GM18508 (cell line): ENCODE measurements around the gene STX4.
A peak's percentile ranks its signal among the peaks of the same experiment; 100 is the strongest.

Experiments used
- ATAC-seq: cut with Tn5 transposase; IDR thresholded peaks from one replicate; pipeline ENCODE4 v1.9.1; 2021; ENCODE audit warnings: moderate number of reproducible peaks; ENCODE audit not compliant: insufficient read depth, unreplicated experiment

STX4 gene, protein sequence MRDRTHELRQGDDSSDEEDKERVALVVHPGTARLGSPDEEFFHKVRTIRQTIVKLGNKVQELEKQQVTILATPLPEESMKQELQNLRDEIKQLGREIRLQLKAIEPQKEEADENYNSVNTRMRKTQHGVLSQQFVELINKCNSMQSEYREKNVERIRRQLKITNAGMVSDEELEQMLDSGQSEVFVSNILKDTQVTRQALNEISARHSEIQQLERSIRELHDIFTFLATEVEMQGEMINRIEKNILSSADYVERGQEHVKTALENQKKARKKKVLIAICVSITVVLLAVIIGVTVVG

DNA sequence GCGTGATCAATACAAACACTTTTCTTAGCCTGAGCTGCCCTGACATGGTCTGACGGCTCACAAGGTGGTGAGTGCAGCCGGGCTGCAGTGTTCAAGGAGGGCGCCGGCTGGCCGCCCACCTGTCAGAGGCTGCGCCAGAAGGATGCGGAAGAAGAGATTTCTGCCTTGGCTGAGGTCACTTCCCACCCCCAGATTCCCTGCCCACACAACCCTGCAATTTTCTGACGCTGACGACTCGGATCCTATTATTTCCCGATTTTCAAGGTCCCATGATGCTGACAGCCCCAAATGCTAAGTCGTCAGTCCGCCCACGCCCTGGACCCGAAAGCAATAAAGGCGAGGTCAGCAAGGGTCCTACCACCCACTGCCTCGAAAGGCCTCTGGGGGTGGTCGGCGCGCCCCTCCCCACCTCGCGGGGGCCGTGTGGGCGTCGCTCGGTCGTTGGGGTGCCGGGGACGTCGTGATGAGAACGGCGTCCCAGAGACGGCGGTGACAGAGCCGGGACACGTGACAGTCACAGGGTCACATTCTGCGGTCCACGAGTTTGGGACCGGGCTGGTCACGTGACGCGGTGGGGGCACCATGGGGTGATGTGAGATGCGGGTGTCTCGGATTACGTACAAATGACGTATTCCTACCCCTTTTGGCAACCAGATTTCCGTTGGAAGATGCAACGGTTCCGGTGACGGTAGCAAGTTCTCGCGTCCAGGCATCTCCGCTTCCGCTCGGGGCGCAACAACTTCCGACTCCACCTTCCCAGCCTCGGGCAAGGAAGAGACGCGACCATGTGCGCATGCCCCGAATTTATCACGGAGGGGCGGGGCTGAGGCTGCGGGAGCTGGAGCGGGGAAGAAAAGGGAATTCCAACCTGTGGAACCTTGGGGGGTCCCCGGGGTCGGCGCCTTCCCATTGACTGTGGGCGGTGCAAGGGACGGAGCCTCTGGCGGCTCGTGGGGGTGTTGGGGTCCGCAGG is at the start of gene STX4:
STX4 (plus strand) TSS at position 823 of the 973 bp plus-strand sequence. CDS start 248 bp downstream, outside the sequence.
- ATAC-seq = peak; percentile 55

DNA sequence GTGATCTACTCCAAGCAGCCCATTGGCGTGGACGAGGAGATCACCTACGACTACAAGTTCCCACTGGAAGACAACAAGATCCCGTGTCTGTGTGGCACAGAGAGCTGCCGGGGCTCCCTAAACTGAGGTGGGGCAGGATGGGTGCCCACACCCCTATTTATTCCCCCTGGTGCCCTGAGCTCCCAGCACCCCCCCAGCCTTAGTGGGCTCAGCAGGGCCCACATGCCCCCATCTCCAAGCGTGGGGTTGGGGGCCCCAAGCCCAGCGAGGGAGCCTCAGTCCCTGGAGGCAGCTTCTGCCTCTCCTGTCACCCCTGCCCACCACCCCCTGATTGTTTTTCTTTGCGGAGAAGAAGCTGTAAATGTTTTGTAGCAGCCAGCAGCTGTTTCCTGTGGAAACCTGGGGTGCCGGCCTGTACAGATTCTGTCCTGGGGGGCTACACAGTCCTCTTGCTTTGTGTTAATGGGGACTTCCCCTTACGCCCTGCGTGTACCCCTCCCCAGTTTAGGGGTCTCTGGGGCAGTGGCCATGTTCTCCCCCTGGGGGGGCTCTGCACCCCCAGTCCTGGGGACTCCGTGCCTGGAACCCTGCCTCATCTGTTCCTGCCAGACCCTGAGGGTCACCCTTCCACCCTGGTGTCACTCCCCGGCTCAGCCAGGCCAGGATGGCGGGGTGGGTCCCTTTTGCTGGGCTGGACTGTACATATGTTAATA is 49.3 kb upstream of the STX4 start:
- no peak for ATAC-seq

DNA sequence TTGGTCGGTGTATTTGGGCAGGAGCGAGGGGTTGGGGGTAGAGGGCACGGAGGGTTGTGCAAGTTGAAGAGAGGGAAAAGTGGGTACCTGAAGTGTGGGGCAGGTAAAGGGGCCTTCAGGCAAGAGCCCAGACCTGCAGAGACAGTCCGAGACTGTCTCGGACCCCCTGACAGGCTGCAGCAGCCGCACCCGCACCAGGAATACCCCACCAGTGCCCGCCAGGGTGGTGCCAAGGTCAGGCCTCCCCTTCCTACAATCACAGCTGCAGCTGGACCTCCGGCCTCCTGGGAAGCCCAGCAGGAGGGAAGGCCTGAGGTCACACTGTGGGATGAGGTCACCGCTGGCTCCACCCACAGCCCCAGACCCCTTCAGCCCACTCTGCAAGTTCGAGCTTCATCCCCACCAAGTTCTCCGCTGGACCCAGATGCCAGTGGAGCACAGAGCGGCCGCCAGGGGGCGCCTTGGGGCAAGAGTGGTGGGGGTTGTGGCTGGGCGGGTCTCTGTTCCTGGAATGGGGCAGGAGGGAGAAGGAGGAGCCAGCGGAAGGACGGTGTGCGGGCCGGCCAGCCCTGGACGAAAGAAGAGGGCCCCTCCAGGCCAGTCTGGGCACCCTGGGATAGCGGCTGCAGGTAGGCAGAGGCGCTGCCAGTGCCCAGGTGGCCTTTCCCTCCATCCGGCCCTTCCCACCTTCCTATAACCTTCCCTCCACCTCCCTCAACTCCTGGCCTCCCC is 48.5 kb upstream of the STX4 start, which contains the start of gene HSD3B7:
HSD3B7 (plus strand) TSS at position 539 of the 732 bp plus-strand sequence. CDS start 452 bp downstream, outside the sequence.
- no peak for ATAC-seq

DNA sequence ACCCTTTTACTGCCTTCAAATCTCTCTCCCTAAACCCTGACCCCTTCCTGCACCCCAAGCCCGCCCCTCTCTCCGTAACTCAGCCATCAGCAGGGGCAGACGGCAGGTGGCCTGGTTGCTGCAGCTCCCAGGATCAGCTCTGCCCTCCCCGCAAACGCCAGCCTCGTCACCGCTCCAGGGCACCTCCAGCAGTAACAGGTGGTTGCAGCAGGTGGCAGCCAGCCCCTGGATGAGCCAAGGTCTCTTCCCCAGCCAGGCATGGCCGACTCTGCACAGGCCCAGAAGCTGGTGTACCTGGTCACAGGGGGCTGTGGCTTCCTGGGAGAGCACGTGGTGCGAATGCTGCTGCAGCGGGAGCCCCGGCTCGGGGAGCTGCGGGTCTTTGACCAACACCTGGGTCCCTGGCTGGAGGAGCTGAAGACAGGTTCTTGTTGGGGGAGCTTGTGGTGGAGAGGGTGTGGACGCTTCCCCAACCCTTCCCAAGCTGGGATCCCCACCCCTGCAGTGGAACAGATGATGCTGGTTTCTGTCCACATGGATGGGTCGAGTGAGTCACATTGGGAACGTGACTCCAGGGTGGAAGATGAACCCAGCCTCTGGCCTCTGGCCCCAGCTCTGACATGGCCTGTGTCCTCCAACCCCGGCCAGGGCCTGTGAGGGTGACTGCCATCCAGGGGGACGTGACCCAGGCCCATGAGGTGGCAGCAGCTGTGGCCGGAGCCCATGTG is 47.8 kb upstream of the STX4 start:
- ATAC-seq = no peak

DNA sequence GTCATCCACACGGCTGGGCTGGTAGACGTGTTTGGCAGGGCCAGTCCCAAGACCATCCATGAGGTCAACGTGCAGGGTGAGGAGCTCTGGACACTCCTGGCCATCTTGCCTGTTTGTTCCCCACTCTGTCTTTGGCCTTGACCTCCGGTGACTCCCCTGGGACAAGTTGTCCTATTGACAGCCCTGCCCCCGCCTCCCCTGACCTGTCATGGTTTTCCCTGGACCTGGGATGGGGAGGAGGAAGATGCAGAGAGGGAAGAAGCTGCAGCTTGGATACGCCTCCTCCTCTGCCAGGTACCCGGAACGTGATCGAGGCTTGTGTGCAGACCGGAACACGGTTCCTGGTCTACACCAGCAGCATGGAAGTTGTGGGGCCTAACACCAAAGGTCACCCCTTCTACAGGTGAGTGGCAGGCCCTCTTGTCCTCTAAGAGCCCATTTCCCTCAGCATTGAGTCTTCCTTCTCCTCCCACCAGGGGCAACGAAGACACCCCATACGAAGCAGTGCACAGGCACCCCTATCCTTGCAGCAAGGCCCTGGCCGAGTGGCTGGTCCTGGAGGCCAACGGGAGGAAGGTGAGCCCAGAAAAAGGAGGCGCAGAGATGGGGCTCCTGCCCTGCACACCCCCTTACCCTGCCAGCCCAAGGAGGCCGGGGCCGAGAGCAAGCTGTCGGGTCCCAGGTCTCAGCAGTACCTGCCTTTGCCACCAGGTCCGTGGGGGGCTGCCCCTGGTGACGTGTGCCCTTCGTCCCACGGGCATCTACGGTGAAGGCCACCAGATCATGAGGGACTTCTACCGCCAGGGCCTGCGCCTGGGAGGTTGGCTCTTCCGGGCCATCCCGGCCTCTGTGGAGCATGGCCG is 47.0 kb upstream of the STX4 start:
- ATAC-seq = no peak

DNA sequence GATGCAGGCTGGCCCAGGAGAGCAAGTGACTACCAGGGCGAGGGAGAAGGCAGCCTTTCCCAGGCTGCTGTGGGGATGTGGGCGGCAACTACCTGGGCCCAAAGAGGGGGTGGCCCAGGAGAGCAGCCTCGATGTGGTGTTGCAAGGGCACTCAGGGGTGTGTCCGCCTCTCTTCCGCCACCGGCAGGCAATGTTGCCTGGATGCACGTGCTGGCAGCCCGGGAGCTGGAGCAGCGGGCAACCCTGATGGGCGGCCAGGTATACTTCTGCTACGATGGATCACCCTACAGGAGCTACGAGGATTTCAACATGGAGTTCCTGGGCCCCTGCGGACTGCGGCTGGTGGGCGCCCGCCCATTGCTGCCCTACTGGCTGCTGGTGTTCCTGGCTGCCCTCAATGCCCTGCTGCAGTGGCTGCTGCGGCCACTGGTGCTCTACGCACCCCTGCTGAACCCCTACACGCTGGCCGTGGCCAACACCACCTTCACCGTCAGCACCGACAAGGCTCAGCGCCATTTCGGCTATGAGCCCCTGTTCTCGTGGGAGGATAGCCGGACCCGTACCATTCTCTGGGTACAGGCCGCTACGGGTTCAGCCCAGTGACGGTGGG is 45.7 kb upstream of the STX4 start:
- ATAC-seq = no peak

DNA sequence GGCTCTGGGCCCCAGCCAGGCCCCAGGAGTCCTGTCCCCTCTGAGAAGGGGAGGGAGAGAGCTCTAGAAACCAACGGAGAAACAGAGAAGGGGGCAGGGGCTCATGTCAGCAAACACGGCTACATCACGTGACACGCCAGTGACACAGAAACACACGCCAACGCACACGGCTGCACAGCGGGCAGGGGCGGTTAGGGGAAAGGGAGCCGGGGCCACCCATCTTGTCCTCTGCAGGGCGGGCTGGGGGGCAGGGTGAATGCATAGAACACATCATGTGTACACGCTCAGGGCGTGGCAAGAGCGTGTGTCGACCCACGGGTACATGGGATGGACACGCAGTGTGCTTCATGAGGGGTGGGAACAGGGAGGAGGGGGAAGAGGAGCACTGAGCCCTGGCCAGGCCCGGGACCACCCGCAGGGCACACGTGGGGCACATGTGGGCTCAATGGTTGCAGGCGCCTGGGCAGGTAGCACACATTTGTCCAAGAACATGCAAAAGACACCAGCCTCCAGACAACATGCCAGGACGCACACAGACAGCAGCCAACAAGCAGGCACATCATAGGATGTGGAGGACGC is 43.8 kb upstream of the STX4 start:
- no peak for ATAC-seq

DNA sequence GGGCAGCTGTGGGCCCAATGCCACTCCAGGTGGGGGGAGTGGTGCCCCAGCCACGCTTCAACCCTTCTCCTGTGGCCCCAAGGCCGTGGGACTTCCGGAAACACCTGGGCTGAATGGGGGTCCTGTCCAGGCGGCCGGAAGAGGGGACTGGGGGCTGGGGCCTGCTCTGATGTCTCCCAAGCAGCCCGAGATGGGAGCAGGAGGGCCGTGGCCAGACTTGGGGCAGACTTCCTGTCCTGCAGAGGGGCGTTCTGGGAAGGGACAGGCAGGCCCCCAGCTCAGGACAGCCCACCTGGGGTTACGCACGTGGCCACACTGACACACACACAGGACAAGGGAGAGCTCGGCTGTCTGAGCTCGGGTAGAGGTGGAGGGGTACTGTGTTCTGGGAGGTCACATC is 43.3 kb upstream of the STX4 start:
- ATAC-seq = no peak

DNA sequence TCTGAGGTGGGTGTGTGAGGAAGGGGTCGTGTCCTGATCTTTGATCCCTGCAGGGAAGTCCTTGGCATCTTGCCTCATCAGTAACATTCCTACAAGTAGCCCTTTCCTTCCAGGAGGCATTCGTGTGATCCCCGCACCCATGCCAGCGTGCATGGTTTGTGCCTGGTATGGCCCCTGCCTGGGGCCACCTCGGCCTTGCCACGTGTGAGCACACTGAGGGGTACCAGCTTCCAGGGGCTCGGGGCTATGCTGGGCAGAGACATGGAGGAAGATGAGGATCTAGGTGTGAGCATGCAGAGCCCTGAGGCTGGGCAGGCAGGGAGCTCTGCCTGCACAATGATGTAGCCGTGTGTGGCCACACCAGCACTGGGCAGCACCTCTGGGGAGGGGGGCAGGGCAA is 42.3 kb upstream of the STX4 start:
- ATAC-seq = no peak

DNA sequence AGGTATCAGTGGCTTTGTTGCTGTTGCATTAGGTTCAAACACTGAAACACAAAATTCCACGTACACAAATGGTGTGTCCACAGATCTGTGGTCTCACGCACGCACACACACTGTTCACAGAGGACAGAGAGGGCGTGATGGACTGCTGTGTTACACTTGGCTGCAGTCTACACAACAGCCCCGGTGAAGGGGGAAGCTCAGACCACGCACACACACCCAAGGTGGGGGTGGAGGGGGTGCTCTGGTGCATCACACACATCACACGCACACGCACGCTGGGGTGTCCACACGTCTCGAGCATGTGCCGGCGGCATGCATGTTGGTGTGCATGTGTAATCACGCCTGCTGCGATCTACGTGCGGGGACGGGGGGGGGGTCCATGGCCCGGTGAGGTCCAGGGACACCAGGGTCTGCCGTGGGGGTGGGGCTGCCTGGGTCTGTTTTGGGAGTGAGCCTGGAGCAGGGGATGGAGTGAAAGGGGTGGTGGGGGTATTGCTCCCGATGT is 41.0 kb upstream of the STX4 start:
- ATAC-seq = no peak

DNA sequence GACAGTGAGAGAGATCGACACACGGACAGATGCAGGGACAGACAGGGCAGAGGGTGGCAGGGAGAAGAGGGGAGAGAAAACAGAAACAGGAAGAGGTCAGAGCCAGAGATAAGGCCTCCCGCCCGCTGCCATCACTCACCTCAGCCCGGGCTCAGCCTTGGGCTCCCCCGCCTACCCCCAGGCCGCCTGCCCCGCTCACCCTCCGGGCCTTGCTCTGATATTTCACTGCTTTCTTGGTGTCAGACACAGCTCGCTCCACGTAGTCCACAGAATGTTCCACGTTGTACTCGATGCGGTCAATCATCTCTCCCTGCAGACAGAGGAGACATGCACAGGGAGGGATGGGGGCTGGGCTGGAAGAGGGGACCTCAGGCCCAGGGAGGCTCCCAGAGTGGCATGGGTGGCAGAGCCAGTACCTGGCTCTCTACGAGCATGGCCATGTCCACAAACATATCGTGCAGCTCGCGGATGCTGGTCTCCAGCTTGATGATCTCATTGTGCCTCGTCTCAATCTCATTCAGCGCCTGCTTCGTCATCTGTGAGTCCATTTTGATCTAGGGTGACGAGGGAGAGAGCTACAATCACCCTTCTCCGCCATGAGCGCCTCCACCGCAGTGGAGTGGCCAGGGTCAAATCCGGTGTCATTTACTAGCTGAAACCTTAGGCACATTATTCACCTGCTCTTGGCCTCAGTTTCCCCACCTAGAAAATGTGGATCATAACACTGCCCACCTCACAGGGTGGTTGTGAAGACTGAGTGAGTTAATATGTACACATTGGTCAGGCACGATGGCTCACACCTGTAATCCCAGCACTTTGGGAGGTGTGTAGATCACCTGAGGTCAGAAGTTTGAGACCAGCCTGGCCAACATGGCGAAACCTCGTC is 40.2 kb upstream of the STX4 start:
- no peak for ATAC-seq

DNA sequence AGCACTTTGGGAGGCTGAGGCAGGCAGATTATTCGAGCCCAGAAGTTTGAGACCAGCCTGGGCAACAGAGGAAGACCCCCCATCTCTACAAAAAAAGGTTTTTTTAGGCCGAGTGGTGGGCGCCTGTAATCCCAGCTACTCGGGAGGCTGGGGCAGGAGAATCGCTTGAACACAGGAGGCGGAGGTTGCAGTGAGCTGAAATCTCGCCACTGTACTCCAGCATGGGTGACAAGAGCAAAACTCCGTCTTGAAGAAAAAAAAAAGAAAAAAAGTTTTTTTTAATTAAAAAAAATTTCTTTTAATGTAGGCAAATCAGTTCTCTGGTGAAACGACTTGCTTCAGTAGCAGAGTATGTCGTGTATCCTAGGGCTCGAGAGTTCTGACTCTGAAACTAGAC is 37.4 kb upstream of the STX4 start:
- no peak for ATAC-seq

DNA sequence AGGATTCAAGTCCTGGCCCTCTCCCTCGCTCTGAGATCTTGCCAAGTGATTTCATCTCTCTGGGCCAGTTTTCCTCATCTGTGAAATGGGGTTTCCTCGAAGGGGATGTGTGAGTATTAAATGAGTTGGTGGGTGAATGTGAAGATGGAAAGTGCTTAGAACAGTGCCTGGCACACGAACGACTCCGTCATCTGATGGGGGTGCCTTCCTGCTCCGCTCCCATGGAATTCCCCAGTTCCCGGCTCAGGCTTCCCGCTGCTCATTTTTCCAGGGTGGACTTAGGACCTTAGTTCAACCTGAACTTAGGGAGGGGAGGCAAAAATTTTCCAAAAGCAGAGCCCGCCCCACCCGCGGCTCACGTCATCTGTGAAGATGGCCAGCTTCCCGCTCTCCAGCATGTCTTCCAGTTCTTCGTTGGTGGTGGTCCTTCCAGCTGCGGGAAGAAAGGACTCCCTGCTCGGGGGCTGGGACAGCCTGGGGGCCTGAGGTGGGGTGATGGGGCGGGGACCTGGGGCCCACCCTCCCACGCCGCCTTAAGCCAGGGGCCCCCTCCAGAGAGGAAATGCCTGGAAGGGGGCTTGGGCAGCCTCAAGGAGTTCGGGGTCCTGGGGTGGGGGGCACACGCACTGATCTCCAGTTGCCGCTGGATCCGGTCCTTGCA is 36.9 kb upstream of the STX4 start:
- ATAC-seq = no peak

DNA sequence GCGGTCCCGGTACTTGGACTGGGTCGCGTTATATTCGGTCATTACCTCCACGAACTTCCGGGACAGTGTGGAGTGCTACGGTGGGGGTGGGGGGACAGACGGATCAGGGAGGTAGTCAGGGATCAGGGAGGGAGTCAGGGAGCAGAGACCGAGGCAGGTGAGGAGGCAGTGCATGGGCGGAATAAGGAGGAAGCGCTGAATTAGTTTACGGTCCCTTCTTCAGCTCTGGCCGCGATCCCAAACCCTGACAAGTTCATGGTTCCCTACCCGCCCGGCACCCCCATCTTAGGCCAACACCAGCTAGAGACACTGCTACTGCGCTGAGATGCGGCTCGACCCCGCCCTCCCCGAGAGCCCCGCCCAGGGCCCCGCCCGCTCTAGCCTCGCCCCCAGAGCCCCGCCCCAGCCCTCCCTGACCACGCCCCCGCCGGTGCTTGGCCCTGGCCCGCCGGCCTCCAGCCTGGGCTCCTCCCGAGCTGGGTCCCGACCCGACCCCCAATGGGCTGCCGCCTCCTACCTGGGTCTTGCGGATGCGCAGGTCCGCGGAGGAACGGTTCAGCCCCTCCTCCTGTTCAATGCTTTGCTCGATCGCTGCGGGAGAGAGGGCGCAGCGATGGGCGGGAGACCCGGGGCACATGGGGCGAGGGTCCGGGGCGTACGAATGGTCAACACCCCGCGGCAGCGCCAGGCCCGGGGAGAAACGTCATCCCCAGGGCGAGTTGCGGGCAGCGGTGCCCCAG is 36.2 kb upstream of the STX4 start:
- ATAC-seq = no peak
